Astrocyte (in vitro differentiated cells and primary cell): Measurements from ENCODE around the gene NFKBIL1. TPM values are rescaled to one million over a fixed set of nuclear protein-coding genes. Genes with fewer than 3 reads are reported as not detected.
A peak's percentile ranks its signal among the peaks of the same experiment; 100 is the strongest.
"Not testable (repeated sequence)": the region's sequence is repeated elsewhere in the genome, so short reads cannot be mapped to it uniquely, and the experiment has no call there.

Experiments used
- DNase-seq: peaks from one replicate; pipeline ENCODE4 v3.0.0-alpha.2; 2010; ENCODE audit warnings: low read depth
- FAIRE-seq: peaks from 2 replicates; lab custom pipeline; 2011; peaks lifted over from hg19 to GRCh38; lab: Jason Lieb, UNC
- H2AFZ ChIP-seq: 2 replicates; pipeline ENCODE4 v1.6.0; 2012; ENCODE audit warnings: low read depth, low read length, inconsistent platforms
- H3K27ac ChIP-seq: 2 replicates; pipeline ENCODE4 v1.5.1; 2011; ENCODE audit warnings: low read depth, low read length, inconsistent platforms
- H3K27me3 ChIP-seq: 2 replicates; pipeline ENCODE4 v1.6.0; 2011; ENCODE audit warnings: low read length, inconsistent platforms; ENCODE audit not compliant: insufficient read depth
- H3K36me3 ChIP-seq: 2 replicates; pipeline ENCODE4 v1.5.1; 2011; ENCODE audit warnings: low read length, inconsistent platforms; ENCODE audit not compliant: insufficient read depth
- H3K4me1 ChIP-seq: 2 replicates; pipeline ENCODE4 v1.5.1; 2011; ENCODE audit warnings: low read length, inconsistent platforms; ENCODE audit not compliant: insufficient read depth
- H3K4me2 ChIP-seq: 2 replicates; pipeline ENCODE4 v1.6.0; 2012; ENCODE audit warnings: low read length, inconsistent platforms
- H3K4me3 ChIP-seq: 2 replicates; pipeline ENCODE4 v1.5.1; 2011; ENCODE audit warnings: low read depth, mild to moderate bottlenecking, low read length, inconsistent platforms; ENCODE audit not compliant: insufficient read depth
- H3K79me2 ChIP-seq: 2 replicates; pipeline ENCODE4 v1.6.0; 2012; ENCODE audit warnings: mild to moderate bottlenecking, low read length, inconsistent platforms; ENCODE audit not compliant: insufficient read depth
- H3K9ac ChIP-seq: 2 replicates; pipeline ENCODE4 v1.6.0; 2012; ENCODE audit warnings: mild to moderate bottlenecking, low read length, inconsistent platforms
- H3K9me3 ChIP-seq: 2 replicates; pipeline ENCODE4 v1.5.1; 2012; ENCODE audit warnings: low read depth, mild to moderate bottlenecking, low read length, inconsistent platforms; ENCODE audit not compliant: insufficient read depth
- H4K20me1 ChIP-seq: 2 replicates; pipeline ENCODE4 v1.6.0; 2012; ENCODE audit warnings: low read length, inconsistent platforms; ENCODE audit not compliant: insufficient read depth
- H3K27ac Mint-ChIP-seq: one replicate; pipeline ENCODE4 v1.8.0; 2021; ENCODE audit warnings: mild to moderate bottlenecking, mixed read lengths; ENCODE audit not compliant: unreplicated experiment
- H3K27me3 Mint-ChIP-seq: one replicate; pipeline ENCODE4 v1.8.0; 2021; ENCODE audit warnings: low read depth, mixed read lengths; ENCODE audit not compliant: unreplicated experiment
- H3K36me3 Mint-ChIP-seq: one replicate; pipeline ENCODE4 v1.8.0; 2021; ENCODE audit warnings: low read depth, mixed read lengths; ENCODE audit not compliant: unreplicated experiment
- H3K4me1 Mint-ChIP-seq: one replicate; pipeline ENCODE4 v1.8.0; 2021; ENCODE audit warnings: low read depth, mixed read lengths; ENCODE audit not compliant: unreplicated experiment
- H3K4me3 Mint-ChIP-seq: one replicate; pipeline ENCODE4 v1.8.0; 2021; ENCODE audit warnings: mild to moderate bottlenecking, moderate library complexity, mixed read lengths; ENCODE audit not compliant: unreplicated experiment
- H3K9me3 Mint-ChIP-seq: one replicate; pipeline ENCODE4 v1.8.0; 2021; ENCODE audit warnings: mild to moderate bottlenecking, mixed read lengths; ENCODE audit not compliant: unreplicated experiment
- EZH2 ChIP-seq: IDR thresholded peaks from 2 replicates; pipeline ENCODE4 v1.6.1; 2012; ENCODE audit warnings: mild to moderate bottlenecking, low read length, inconsistent platforms; ENCODE audit not compliant: insufficient read depth
- total RNA-seq: library from RNA; stranded (reverse); gene quantifications from 2 replicates; pipeline ENCODE4 v1.2.1, GENCODE V29; 2021
- TF ChIP-seq, protein P1 (sequence below): IDR thresholded peaks from 2 replicates; pipeline ENCODE4 v1.5.1; 2011; ENCODE audit warnings: low read depth, mild to moderate bottlenecking, inconsistent platforms, low read length, moderate library complexity; ENCODE audit not compliant: insufficient read depth

NFKBIL1 gene
- total RNA-seq, 1 donor from 2014 or later: 20.4 TPM

DNA sequence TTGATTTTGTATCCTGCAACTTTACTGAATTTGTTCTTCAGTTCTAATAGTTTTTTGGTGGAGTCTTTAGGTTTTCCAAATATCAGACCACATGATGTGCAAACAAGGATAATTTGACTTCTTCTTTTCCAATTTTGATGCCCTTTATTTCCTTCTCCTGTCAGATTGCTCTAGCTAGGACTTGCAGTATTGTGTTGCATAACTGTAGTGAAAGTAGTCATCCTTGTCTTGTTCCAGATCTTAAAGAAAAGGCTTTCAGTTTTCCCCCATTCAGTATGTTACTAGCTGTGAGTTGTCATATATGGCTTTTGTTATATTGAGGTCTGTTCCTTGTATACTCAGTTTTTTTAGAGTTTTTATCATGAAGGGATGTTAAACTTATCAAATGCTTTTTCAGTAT, 44.8 kb upstream of the NFKBIL1 start:
- H3K27ac Mint-ChIP-seq: no peak overlapping the region
- no peaks in the 10 kb centered on the region for H3K9me3 Mint-ChIP-seq
- Histone ChIP-seq H3K36me3 (no peaks in the 10 kb centered on the region), H3K9me3 (no peaks in the 10 kb centered on the region), H3K9ac (no peak overlapping the region), H3K79me2 (peaks cover 41% of the 10 kb centered on the region), H2AFZ (no peak overlapping the region), H3K27ac (no peak overlapping the region), H3K4me1 (peaks cover 6% of the 10 kb centered on the region), H3K4me3 (no peak overlapping the region), H4K20me1 (peaks cover 38% of the 10 kb centered on the region), H3K27me3 (no peaks in the 10 kb centered on the region), H3K4me2 (no peak overlapping the region)
- peaks cover 8% of the 10 kb centered on the region for H3K36me3 Mint-ChIP-seq
- FAIRE-seq: no peak
- H3K27me3 Mint-ChIP-seq: peaks cover 23% of the 10 kb centered on the region
- H3K4me3 Mint-ChIP-seq: no peak overlapping the region
- no peak for DNase-seq
- TF ChIP-seq, protein P1, sequence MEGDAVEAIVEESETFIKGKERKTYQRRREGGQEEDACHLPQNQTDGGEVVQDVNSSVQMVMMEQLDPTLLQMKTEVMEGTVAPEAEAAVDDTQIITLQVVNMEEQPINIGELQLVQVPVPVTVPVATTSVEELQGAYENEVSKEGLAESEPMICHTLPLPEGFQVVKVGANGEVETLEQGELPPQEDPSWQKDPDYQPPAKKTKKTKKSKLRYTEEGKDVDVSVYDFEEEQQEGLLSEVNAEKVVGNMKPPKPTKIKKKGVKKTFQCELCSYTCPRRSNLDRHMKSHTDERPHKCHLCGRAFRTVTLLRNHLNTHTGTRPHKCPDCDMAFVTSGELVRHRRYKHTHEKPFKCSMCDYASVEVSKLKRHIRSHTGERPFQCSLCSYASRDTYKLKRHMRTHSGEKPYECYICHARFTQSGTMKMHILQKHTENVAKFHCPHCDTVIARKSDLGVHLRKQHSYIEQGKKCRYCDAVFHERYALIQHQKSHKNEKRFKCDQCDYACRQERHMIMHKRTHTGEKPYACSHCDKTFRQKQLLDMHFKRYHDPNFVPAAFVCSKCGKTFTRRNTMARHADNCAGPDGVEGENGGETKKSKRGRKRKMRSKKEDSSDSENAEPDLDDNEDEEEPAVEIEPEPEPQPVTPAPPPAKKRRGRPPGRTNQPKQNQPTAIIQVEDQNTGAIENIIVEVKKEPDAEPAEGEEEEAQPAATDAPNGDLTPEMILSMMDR: no peak
- no peak for TF ChIP-seq EZH2
- no peaks in the 10 kb centered on the region for H3K4me1 Mint-ChIP-seq

DNA sequence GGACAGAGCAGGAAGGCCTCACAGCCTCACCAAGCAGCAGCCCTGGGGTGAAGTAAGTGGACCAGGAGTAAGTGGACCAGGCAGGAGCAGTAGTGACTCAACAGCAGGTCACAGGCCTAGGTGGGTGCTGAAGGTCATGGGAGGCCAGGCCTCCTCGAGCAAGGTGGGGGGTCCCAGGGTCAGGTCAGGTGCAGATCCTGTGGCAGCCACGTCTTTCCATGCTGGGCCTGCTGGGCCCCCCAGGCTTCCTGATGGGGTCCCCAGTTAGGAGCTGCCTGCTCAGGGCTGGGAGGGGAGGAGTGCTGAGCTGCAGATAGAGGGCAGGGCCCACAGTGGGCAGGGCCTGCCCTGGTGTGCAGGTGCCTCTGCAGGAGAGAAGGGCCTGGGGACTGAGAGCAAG, 38.4 kb upstream of the NFKBIL1 start:
- H3K4me1 Mint-ChIP-seq: peaks cover 11% of the 10 kb centered on the region
- not testable (repeated sequence) for H3K4me3 ChIP-seq, H3K79me2 ChIP-seq, FAIRE-seq, H3K9me3 Mint-ChIP-seq, H3K27ac ChIP-seq, DNase-seq, H3K27ac Mint-ChIP-seq, H3K36me3 Mint-ChIP-seq, H3K9me3 ChIP-seq, H3K36me3 ChIP-seq, H2AFZ ChIP-seq, H3K9ac ChIP-seq, H4K20me1 ChIP-seq, H3K27me3 ChIP-seq, H3K4me1 ChIP-seq, H3K4me2 ChIP-seq
- H3K27me3 Mint-ChIP-seq: peaks cover 13% of the 10 kb centered on the region
- H3K4me3 Mint-ChIP-seq: peak overlapping the region; percentile 54

DNA sequence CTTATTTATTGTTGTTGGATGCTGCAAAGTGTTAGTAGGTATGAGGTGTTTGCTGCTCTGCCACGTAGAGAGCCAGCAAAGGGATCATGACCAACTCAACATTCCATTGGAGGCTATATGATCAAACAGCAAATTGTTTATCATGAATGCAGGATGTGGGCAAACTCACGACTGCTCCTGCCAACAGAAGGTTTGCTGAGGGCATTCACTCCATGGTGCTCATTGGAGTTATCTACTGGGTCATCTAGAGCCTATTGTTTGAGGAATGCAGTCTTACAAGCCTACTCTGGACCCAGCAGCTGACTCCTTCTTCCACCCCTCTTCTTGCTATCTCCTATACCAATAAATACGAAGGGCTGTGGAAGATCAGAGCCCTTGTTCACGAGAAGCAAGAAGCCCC, 37.4 kb upstream of the NFKBIL1 start:
- no peak overlapping the region for H3K9ac ChIP-seq
- no peak for TF ChIP-seq EZH2
- TF ChIP-seq, protein P1: no peak
- H3K4me1 Mint-ChIP-seq: peaks cover 12% of the 10 kb centered on the region
- peaks cover 3% of the 10 kb centered on the region for H3K9me3 Mint-ChIP-seq
- H3K27ac ChIP-seq: no peak overlapping the region
- H3K27ac Mint-ChIP-seq: no peak overlapping the region
- no peak overlapping the region for H3K4me2 ChIP-seq
- H4K20me1 ChIP-seq: peaks cover 5% of the 10 kb centered on the region
- no peaks in the 10 kb centered on the region for H3K27me3 ChIP-seq
- H2AFZ ChIP-seq: no peak overlapping the region
- H3K4me3 ChIP-seq: no peak overlapping the region
- peaks cover 3% of the 10 kb centered on the region for H3K79me2 ChIP-seq
- H3K36me3 Mint-ChIP-seq: peaks cover 6% of the 10 kb centered on the region
- H3K9me3 ChIP-seq: no peaks in the 10 kb centered on the region
- H3K36me3 ChIP-seq: peaks cover 10% of the 10 kb centered on the region
- peaks cover 13% of the 10 kb centered on the region for H3K27me3 Mint-ChIP-seq
- FAIRE-seq: no peak
- no peak for DNase-seq
- peaks cover 8% of the 10 kb centered on the region for H3K4me1 ChIP-seq
- H3K4me3 Mint-ChIP-seq: no peak overlapping the region
